Stimulated activated CD4-positive, alpha-beta T cell treated with anti-CD3 and anti-CD28 coated beads, Interleukin-15, amount 100 ng/mL, for 1 hour (primary cell): Measurements from ENCODE around the gene DR1.
"Not testable (repeated sequence)": the region's sequence is repeated elsewhere in the genome, so short reads cannot be mapped to it uniquely, and the experiment has no call there.

Experiments used
- DNase-seq, 2 donors: peaks; one replicate each; pipeline ENCODE4 v3.0.0-alpha.2; 2020; ENCODE audit warnings: low read depth in 1 of 2, low spot score in 1 of 2

DR1 gene

GRCh38 chr1:93374334-93375106 is 28.8 kb downstream of the DR1 start:
- DNase-seq, result no peak

- no peak for DNase-seq
Measured at GRCh38 chr1:93384656-93385055, 38.9 kb downstream of the DR1 start.

GRCh38 chr1:93386268-93386667 is 40.6 kb downstream of the DR1 start:
- not testable (repeated sequence) for DNase-seq

GRCh38 chr1:93394514-93394913 is 48.8 kb downstream of the DR1 start:
- no peak for DNase-seq

GRCh38 chr1:93395195-93395594 is 49.5 kb downstream of the DR1 start:
- DNase-seq, result no peak

- no peak for DNase-seq
Measured at GRCh38 chr1:93399781-93400180, 54.1 kb downstream of the DR1 start.

- no peak for DNase-seq
Measured at GRCh38 chr1:93408203-93408602, 62.5 kb downstream of the DR1 start.

GRCh38 chr1:93411000-93411399 is 65.3 kb downstream of the DR1 start:
- no peak for DNase-seq

- no peak for DNase-seq
Measured at GRCh38 chr1:93414749-93415148, 69.0 kb downstream of the DR1 start.

GRCh38 chr1:93415296-93415695 is 69.6 kb downstream of the DR1 start:
- no peak for DNase-seq

GRCh38 chr1:93416183-93416582 is 70.5 kb downstream of the DR1 start:
- DNase-seq, result no peak
